Measurements from ENCODE around the gene ELOVL7.

ELOVL7 gene

GRCh38 chr5:60846298-60846697 is 2.2 kb upstream of the ELOVL7 start:
- TF ChIP-seq GATA1 (IDR thresholded peaks at IDR 0.05; ENCODE audit: low read depth, low read length), result no peak
- DNase-seq, result no peak

GRCh38 chr5:60843386-60843935 is 608 bp downstream of the ELOVL7 start:
- TF ChIP-seq GATA1 (IDR thresholded peaks at IDR 0.05; ENCODE audit: low read depth, low read length) (no peak), POLR2A (IDR thresholded peaks at IDR 0.05; ENCODE audit: low read length) (no peak)
- peak; percentile 10 to 11 for DNase-seq

GRCh38 chr5:60842871-60843385 is 1.1 kb downstream of the ELOVL7 start:
- TF ChIP-seq GATA1 (IDR thresholded peaks at IDR 0.05; ENCODE audit: low read depth, low read length) (no peak), POLR2A (IDR thresholded peaks at IDR 0.05; ENCODE audit: low read length) (no peak)

GRCh38 chr5:60841361-60841760 is 2.7 kb downstream of the ELOVL7 start:
- TF ChIP-seq GATA1 (IDR thresholded peaks at IDR 0.05; ENCODE audit: low read depth, low read length) (no peak), POLR2A (IDR thresholded peaks at IDR 0.05; ENCODE audit: low read length) (no peak)
- DNase-seq, result no peak

More at GRCh38 chr5:60842871-60843385, 1.1 kb downstream of the ELOVL7 start:
- no peak for DNase-seq

- DNase-seq, result no peak
- TF ChIP-seq GATA1 (IDR thresholded peaks at IDR 0.05; ENCODE audit: low read depth, low read length) (no peak), POLR2A (IDR thresholded peaks at IDR 0.05; ENCODE audit: low read length) (no peak)
These were observed 7.9 kb downstream of the ELOVL7 start for GRCh38 chr5:60836131-60836530.

DNA sequence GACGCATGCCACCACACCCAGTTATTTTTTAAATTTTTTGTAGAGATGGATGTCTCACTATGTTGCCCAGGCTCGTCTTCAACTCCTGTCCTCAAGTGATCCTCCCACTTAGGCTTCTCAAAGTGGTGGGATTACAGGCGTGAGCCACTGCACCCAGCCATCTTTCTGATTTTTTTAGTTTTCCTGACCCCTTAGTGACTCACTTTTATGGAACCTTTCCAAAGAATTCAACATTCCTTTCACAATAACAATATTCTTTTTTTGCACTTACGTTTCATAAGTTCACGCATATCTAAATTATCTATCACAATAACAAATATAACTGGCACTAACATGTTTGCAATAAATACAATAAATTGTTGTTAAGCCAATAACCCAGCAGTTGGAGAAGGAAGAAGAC is 8.5 kb downstream of the ELOVL7 start:
- TF ChIP-seq GATA1 (IDR thresholded peaks at IDR 0.05; ENCODE audit: low read depth, low read length) (no peak), POLR2A (IDR thresholded peaks at IDR 0.05; ENCODE audit: low read length) (no peak)
- no peak for DNase-seq

- TF ChIP-seq GATA1 (IDR thresholded peaks at IDR 0.05; ENCODE audit: low read depth, low read length) (no peak), POLR2A (IDR thresholded peaks at IDR 0.05; ENCODE audit: low read length) (no peak)
- DNase-seq, result no peak
These were observed 10.5 kb downstream of the ELOVL7 start for GRCh38 chr5:60833520-60833919.

DNA sequence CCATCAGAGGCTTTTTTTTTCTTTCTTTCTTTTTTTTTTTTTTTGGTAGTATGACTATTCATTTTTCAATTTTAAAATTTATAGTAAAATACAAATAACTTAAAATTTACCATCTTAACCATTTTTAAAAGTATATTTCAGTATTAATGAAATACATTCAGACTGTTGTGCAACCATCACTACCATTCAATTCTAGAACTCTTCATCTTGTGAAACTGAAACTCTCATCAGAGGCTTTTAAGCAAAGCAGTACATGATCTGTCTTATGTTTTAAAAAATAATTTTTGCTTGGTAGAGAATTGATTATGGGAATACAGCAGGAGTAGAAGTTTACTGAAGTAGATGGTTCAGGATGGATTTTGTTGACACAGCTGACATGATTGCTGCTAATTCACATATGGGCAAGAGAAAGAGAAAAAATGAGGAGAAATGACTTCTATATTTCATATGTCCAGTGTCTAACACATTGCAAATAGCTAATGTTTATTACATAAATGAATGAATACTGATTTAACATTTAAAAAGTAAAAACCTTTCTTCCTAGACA is 13.4 kb downstream of the ELOVL7 start:
- TF ChIP-seq POLR2A (IDR thresholded peaks at IDR 0.05; ENCODE audit: low read length), result no peak
- no peak for TF ChIP-seq GATA1 (IDR thresholded peaks at IDR 0.05; ENCODE audit: low read depth, low read length)
- no peak for DNase-seq

- no peak for DNase-seq
- TF ChIP-seq GATA1 (IDR thresholded peaks at IDR 0.05; ENCODE audit: low read depth, low read length) (no peak), POLR2A (IDR thresholded peaks at IDR 0.05; ENCODE audit: low read length) (no peak)
These were observed 14.4 kb downstream of the ELOVL7 start for GRCh38 chr5:60829490-60830266.

DNA sequence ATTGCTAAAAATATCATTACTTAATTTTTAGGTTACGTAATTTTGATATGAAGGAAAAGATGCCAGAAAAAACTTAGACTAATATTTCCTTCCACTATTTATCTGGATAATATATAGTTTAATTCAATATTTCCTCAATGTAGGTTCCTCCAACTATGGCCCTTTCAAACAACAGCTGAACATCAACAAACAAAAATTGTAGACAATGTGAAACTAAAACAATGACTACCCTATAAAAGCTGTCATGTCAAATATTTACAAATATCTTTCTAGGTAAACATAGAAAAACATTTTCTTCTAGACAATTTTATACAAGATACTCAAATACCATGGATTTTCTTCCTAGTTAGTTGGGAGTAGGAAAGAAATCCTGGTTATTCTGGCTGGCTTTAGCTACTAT is 16.9 kb downstream of the ELOVL7 start:
- TF ChIP-seq GATA1 (IDR thresholded peaks at IDR 0.05; ENCODE audit: low read depth, low read length) (no peak), POLR2A (IDR thresholded peaks at IDR 0.05; ENCODE audit: low read length) (no peak)
- DNase-seq, result no peak

GRCh38 chr5:60826653-60827052 is 17.4 kb downstream of the ELOVL7 start:
- DNase-seq, result no peak
- TF ChIP-seq GATA1 (IDR thresholded peaks at IDR 0.05; ENCODE audit: low read depth, low read length) (no peak), POLR2A (IDR thresholded peaks at IDR 0.05; ENCODE audit: low read length) (no peak)

GRCh38 chr5:60823574-60823973 is 20.5 kb downstream of the ELOVL7 start:
- TF ChIP-seq GATA1 (IDR thresholded peaks at IDR 0.05; ENCODE audit: low read depth, low read length) (no peak), POLR2A (IDR thresholded peaks at IDR 0.05; ENCODE audit: low read length) (no peak)

GRCh38 chr5:60822285-60822556 is 21.8 kb downstream of the ELOVL7 start:
- TF ChIP-seq POLR2A (IDR thresholded peaks at IDR 0.05; ENCODE audit: low read length) (no peak), GATA1 (IDR thresholded peaks at IDR 0.05; ENCODE audit: low read depth, low read length) (no peak)
- DNase-seq, result no peak

More at GRCh38 chr5:60823574-60823973, 20.5 kb downstream of the ELOVL7 start:
- no peak for DNase-seq

DNA sequence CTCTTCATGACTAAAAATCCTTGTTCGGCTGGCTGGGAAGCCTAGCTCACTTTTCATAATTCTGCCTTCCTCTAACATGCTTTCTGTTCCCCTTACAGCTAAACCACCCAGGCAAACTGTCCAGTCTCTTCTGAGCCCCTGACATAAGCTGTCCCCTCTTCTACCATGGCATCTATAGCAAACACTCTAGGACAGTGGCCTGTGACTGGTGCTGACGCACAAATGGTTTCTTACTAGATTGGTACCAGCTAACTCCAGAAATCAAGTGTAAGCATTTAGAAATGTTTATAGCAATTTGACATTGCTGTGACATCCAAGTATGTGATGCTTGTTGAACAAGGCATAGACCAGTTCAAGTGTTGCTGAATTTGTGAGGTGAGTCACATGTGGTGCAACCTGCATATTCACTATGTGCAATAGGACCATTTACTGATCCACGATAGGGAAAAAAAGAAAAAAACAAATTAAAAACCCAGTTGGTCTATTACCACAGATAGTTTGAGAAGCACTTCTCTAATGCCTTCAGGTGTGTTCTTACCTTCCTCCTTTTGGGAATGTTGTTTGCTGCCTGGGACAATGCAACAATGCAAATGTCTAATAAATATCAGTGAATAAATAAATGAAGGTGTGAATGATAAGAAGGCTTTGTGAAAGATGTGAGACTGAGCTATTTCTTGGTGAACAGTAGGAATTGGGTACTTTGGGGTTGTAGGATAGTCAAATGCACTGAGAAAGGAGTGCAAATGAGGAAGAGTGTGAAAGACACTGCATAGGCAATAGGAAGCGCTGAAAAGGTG is 22.4 kb downstream of the ELOVL7 start:
- DNase-seq, result no peak
- no peak for TF ChIP-seq GATA1 (IDR thresholded peaks at IDR 0.05; ENCODE audit: low read depth, low read length)
- TF ChIP-seq POLR2A (IDR thresholded peaks at IDR 0.05; ENCODE audit: low read length), result no peak

Measured in erythroblast (primary cell).